ENCODE measurements around the gene COX17. TPM values are rescaled to one million over a fixed set of nuclear protein-coding genes. Genes with fewer than 3 reads are reported as not detected.
A peak's percentile ranks its signal among the peaks of the same experiment; 100 is the strongest.

Gene COX17
- polyA plus RNA-seq, 3 donors, result 23.0 to 83.6 (median 81.6) TPM

GRCh38 chr3:119637679-119638477 lies 39.3 kb downstream of the COX17 start:
- Histone ChIP-seq H3K9ac (ENCODE audit: insufficient read depth, low read length, poor library complexity, severe bottlenecking) (peak overlapping the region; percentile 80), H3K36me3 (replicated peaks in 1 of 2; ENCODE audit: control insufficient read depth in 1 of 2, insufficient read depth in 2 of 2, low read length in 2 of 2) (no peaks in the 10 kb centered on the region), H3K79me2 (ENCODE audit: insufficient read depth, low read length) (no peaks in the 10 kb centered on the region), H3K4me3 (replicated peaks in 1 of 3; ENCODE audit: low read depth in 2 of 3, low read length in 3 of 3) (peak overlapping the region; percentile 5 to 35 (median 22)), H3K9me3 (replicated peaks in 1 of 2; ENCODE audit: control insufficient read depth in 1 of 2, insufficient read depth in 1 of 2, low read length in 2 of 2) (no peaks in the 10 kb centered on the region), H2AFZ (ENCODE audit: insufficient read depth, low read depth, low read length, poor library complexity, severe bottlenecking) (no peak overlapping the region), H4K20me1 (ENCODE audit: insufficient read depth, low read length) (no peaks in the 10 kb centered on the region), H3K27me3 (ENCODE audit: control insufficient read depth in 2 of 2, insufficient read depth in 2 of 2, low read length in 2 of 2) (no peaks in the 10 kb centered on the region), H3K4me2 (replicated peaks; ENCODE audit: extremely low read depth, low read length, poor library complexity, severe bottlenecking) (peak overlapping the region; percentile 70), H3K4me1 (ENCODE audit: control insufficient read depth in 1 of 2, insufficient read depth in 2 of 2, low read length in 2 of 2) (peaks cover 35 to 38% of the 10 kb centered on the region in 2 donors), H3K27ac (ENCODE audit: low read depth in 1 of 2, low read length in 2 of 2) (peak overlapping the region; percentile 96 to 98)
- Mint-ChIP-seq H3K27me3 (ENCODE audit: low read depth in 3 of 3) (peaks cover 0 to 6% (median 0%) of the 10 kb centered on the region in 3 donors), H3K27ac (peak overlapping the region; percentile 98 to 100 (median 100)), H3K9me3 (no peaks in the 10 kb centered on the region), H3K4me3 (peak overlapping the region; percentile 72 to 76), H3K4me1 (peaks cover 42% of the 10 kb centered on the region), H3K36me3 (peaks cover 6 to 7% of the 10 kb centered on the region in 2 donors)
- no peak for TF ChIP-seq CTCF (IDR thresholded peaks at IDR 0.05)
- intact Hi-C loops (cut with micrococcal nuclease), result loop anchor here in 1 of 2 donors (1.0 to 5.0 kb wide), 5 partner anchors 9 to 76 kb away; partner anchors contain the start of gene COX17
- WGBS (ENCODE audit: insufficient coverage), result 50% methylated on average over 2 of the region's 3 CpGs
- DNase-seq, result peak; percentile 87 to 91 (median 90)

- no peaks in the 10 kb centered on the region for H3K27me3 ChIP-seq (ENCODE audit: control insufficient read depth in 2 of 2, insufficient read depth in 2 of 2, low read length in 2 of 2)
- TF ChIP-seq CTCF (IDR thresholded peaks at IDR 0.05), result no peak
- peaks cover 0 to 7% (median 0%) of the 10 kb centered on the region in 3 donors for H3K27me3 Mint-ChIP-seq (ENCODE audit: low read depth in 3 of 3)
- H3K4me1 ChIP-seq (ENCODE audit: control insufficient read depth in 1 of 2, insufficient read depth in 2 of 2, low read length in 2 of 2), result peaks cover 43 to 46% of the 10 kb centered on the region in 2 donors
- intact Hi-C loops (cut with micrococcal nuclease), result loop anchor here in 1 of 2 donors (5.0 kb wide), 1 partner anchor 40 kb away; the partner anchor contains the start of gene COX17
- peak overlapping the region; percentile 70 for H3K4me2 ChIP-seq (replicated peaks; ENCODE audit: extremely low read depth, low read length, poor library complexity, severe bottlenecking)
- H3K4me1 Mint-ChIP-seq, result peaks cover 48% of the 10 kb centered on the region
- peak overlapping the region; percentile 98 to 100 (median 100) for H3K27ac Mint-ChIP-seq
- no peak overlapping the region for H2AFZ ChIP-seq (ENCODE audit: insufficient read depth, low read depth, low read length, poor library complexity, severe bottlenecking)
- H3K4me3 ChIP-seq (replicated peaks in 1 of 3; ENCODE audit: low read depth in 2 of 3, low read length in 3 of 3), result no peak overlapping the region
- no peaks in the 10 kb centered on the region for H4K20me1 ChIP-seq (ENCODE audit: insufficient read depth, low read length)
- WGBS (ENCODE audit: insufficient coverage), result 94% methylated on average over 2 of the region's 4 CpGs
- no peak overlapping the region for H3K4me3 Mint-ChIP-seq
- DNase-seq, result no peak
- no peaks in the 10 kb centered on the region for H3K79me2 ChIP-seq (ENCODE audit: insufficient read depth, low read length)
- H3K27ac ChIP-seq (ENCODE audit: low read depth in 1 of 2, low read length in 2 of 2), result peak overlapping the region; percentile 96 to 98
- H3K9me3 Mint-ChIP-seq, result no peaks in the 10 kb centered on the region
- H3K36me3 Mint-ChIP-seq, result peaks cover 3 to 7% of the 10 kb centered on the region in 2 donors
- H3K9ac ChIP-seq (ENCODE audit: insufficient read depth, low read length, poor library complexity, severe bottlenecking), result peak overlapping the region; percentile 80
- no peaks in the 10 kb centered on the region for H3K36me3 ChIP-seq (replicated peaks in 1 of 2; ENCODE audit: control insufficient read depth in 1 of 2, insufficient read depth in 2 of 2, low read length in 2 of 2)
- H3K9me3 ChIP-seq (replicated peaks in 1 of 2; ENCODE audit: control insufficient read depth in 1 of 2, insufficient read depth in 1 of 2, low read length in 2 of 2), result no peaks in the 10 kb centered on the region
Measured at GRCh38 chr3:119636891-119637611, 40.2 kb downstream of the COX17 start.
